ENCODE data around the gene C9orf78.

The C9orf78 gene

GRCh38 chr9:129841071-129841470 is 6.0 kb upstream of the C9orf78 start:
- DNase-seq (ENCODE audit: low read depth): no peak

- DNase-seq (ENCODE audit: low read depth): no peak
Measured at GRCh38 chr9:129840034-129840433, 5.0 kb upstream of the C9orf78 start.

- no peak for DNase-seq (ENCODE audit: low read depth)
Measured at GRCh38 chr9:129839324-129840023, 4.4 kb upstream of the C9orf78 start.

- DNase-seq (ENCODE audit: low read depth): peak; percentile 24
Measured at GRCh38 chr9:129838707-129839259, 3.7 kb upstream of the C9orf78 start.

GRCh38 chr9:129836311-129837007 is 1.4 kb upstream of the C9orf78 start:
- DNase-seq (ENCODE audit: low read depth): no peak

- no peak for DNase-seq (ENCODE audit: low read depth)
Measured at GRCh38 chr9:129835860-129836223, 767 bp upstream of the C9orf78 start.

GRCh38 chr9:129834489-129835127 is 467 bp downstream of the C9orf78 start:
- DNase-seq (ENCODE audit: low read depth): no peak

GRCh38 chr9:129832982-129833381 is 2.1 kb downstream of the C9orf78 start:
- DNase-seq (ENCODE audit: low read depth): no peak

- no peak for DNase-seq (ENCODE audit: low read depth)
Measured at GRCh38 chr9:129828969-129829368, 6.1 kb downstream of the C9orf78 start.

- no peak for DNase-seq (ENCODE audit: low read depth)
Measured at GRCh38 chr9:129828051-129828450, 7.0 kb downstream of the C9orf78 start.

- no peak for DNase-seq (ENCODE audit: low read depth)
Measured at GRCh38 chr9:129826759-129827158, 8.3 kb downstream of the C9orf78 start.

- DNase-seq (ENCODE audit: low read depth): no peak
Measured at GRCh38 chr9:129826344-129826743, 8.7 kb downstream of the C9orf78 start.

- peak; percentile 86 for DNase-seq (ENCODE audit: low read depth)
Measured at GRCh38 chr9:129823935-129824601, 11.0 kb downstream of the C9orf78 start, which contains the start of gene TOR1A. TOR1A (minus strand) TSS chr9:129824136; CDS start chr9:129824085, 51 bp downstream.

- DNase-seq (ENCODE audit: low read depth): no peak
Measured at GRCh38 chr9:129823542-129823934, 11.5 kb downstream of the C9orf78 start.

- DNase-seq (ENCODE audit: low read depth): no peak
Measured at GRCh38 chr9:129822898-129823541, 12.1 kb downstream of the C9orf78 start.

- DNase-seq (ENCODE audit: low read depth): no peak
Measured at GRCh38 chr9:129816501-129817435, 18.3 kb downstream of the C9orf78 start.

- DNase-seq (ENCODE audit: low read depth): no peak
Measured at GRCh38 chr9:129815278-129815677, 19.8 kb downstream of the C9orf78 start.

GRCh38 chr9:129814432-129815223 is 20.4 kb downstream of the C9orf78 start:
- DNase-seq (ENCODE audit: low read depth): no peak

- no peak for DNase-seq (ENCODE audit: low read depth)
Measured at GRCh38 chr9:129813661-129814060, 21.4 kb downstream of the C9orf78 start.

GRCh38 chr9:129812385-129812784 is 22.7 kb downstream of the C9orf78 start:
- no peak for DNase-seq (ENCODE audit: low read depth)

Measured in HS-27A (cell line).